ENCODE data around the gene SNRNP35. TPM values are rescaled to one million over a fixed set of nuclear protein-coding genes. Genes with fewer than 3 reads are reported as not detected.

The SNRNP35 gene
- total and polyA plus RNA-seq, 2 of the 8 experiments (the other 6 are each of a cell fraction or from before 2014, with no cell fraction given), result 8.0 to 16.9 TPM

- H3K23me2 ChIP-seq (ENCODE audit: low read depth, low read length), result no peaks in the 10 kb centered on the region
- H3K4me3 ChIP-seq (ENCODE audit: extremely low read depth in 1 of 4, insufficient read depth in 2 of 4, low read depth in 3 of 4, low read length in 4 of 4), result no peak overlapping the region
- H3K79me1 ChIP-seq (ENCODE audit: low read depth, low read length), result no peaks in the 10 kb centered on the region
- H4K91ac ChIP-seq (replicated peaks; ENCODE audit: insufficient read length, low read length), result no peak overlapping the region
- no peaks in the 10 kb centered on the region for H3K79me2 ChIP-seq (ENCODE audit: control insufficient read depth in 1 of 2, insufficient read depth in 2 of 2, low read length in 2 of 2)
- no peak overlapping the region for H2BK120ac ChIP-seq (replicated peaks; ENCODE audit: low read depth, low read length)
- CTCF ChIA-PET (ENCODE audit: partially characterized antibody), result no interaction called here
- H3K27me3 ChIP-seq (replicated peaks in 1 of 4; ENCODE audit: control insufficient read depth in 3 of 4, extremely low read depth in 1 of 4, insufficient read depth in 3 of 4, low read length in 3 of 4), result no peaks in the 10 kb centered on the region
- POLR2A ChIA-PET (ENCODE audit: partially characterized antibody), result interaction anchor here (1.3 to 1.7 kb wide), 3 partner anchors 11 to 17 kb away, joined by 4 to 7 read pairs (median 4); no protein-coding TSS in a partner anchor
- H3K4me1 ChIP-seq (replicated peaks in 1 of 4; ENCODE audit: control insufficient read depth in 3 of 4, insufficient read depth in 4 of 4, low read length in 3 of 4), result peaks cover 0 to 3% (median 0%) of the 10 kb centered on the region in 4 experiments; a peak in 1 of 7 replicates
- H3K18ac ChIP-seq (ENCODE audit: extremely low read depth, low read length), result no peak overlapping the region
- H3K4ac ChIP-seq (replicated peaks; ENCODE audit: insufficient read length, low read depth, low read length), result no peak overlapping the region
- H4K8ac ChIP-seq (ENCODE audit: extremely low read depth, insufficient read depth, low read length), result no peak overlapping the region
- no peak overlapping the region for H3K23ac ChIP-seq (ENCODE audit: insufficient read length)
- no peak overlapping the region for H3K27ac ChIP-seq (ENCODE audit: low read depth, low read length)
- no peaks in the 10 kb centered on the region for H3K9me3 ChIP-seq (ENCODE audit: insufficient read depth in 2 of 2, low read depth in 1 of 2, low read length in 1 of 2)
- peaks cover 0 to 4% of the 10 kb centered on the region in 2 experiments for H4K20me1 ChIP-seq (replicated peaks in 1 of 2; ENCODE audit: control insufficient read depth in 1 of 2, insufficient read depth in 2 of 2, low read length in 2 of 2)
- H3K56ac ChIP-seq (replicated peaks; ENCODE audit: insufficient read length, low read depth, low read length), result no peak overlapping the region
- H2BK20ac ChIP-seq (ENCODE audit: low read length), result no peak overlapping the region
- H2AK5ac ChIP-seq (ENCODE audit: low read depth, low read length), result no peak overlapping the region
- no peak overlapping the region for H2BK5ac ChIP-seq (ENCODE audit: low read depth, low read length)
- no peak overlapping the region for H4K5ac ChIP-seq (ENCODE audit: insufficient read length, low read depth, low read length)
- no peak for FAIRE-seq
- no peak overlapping the region for H2AFZ ChIP-seq (ENCODE audit: low read length)
- no peak overlapping the region for H2BK15ac ChIP-seq (ENCODE audit: low read length)
- no peak overlapping the region for H3K9ac ChIP-seq (replicated peaks in 1 of 4; ENCODE audit: extremely low read depth in 1 of 4, low read depth in 3 of 4, low read length in 3 of 4)
- no peak overlapping the region for H3K14ac ChIP-seq (ENCODE audit: insufficient read length)
- no peak overlapping the region for H2BK12ac ChIP-seq (ENCODE audit: low read depth, low read length)
- no peak for DNase-seq (ENCODE audit: low read depth in 1 of 2, low spot score in 2 of 2)
- H3K4me2 ChIP-seq (ENCODE audit: insufficient read depth in 1 of 2, low read depth in 2 of 2, low read length in 2 of 2), result no peak overlapping the region
- 93% methylated on average over 7 of the region's 7 CpGs; no CpG with 5 or more reads in 1 of the 2 experiments for WGBS, 2 experiments (ENCODE audit: extremely low coverage in 1 of 2, insufficient coverage in 1 of 2, insufficient read length in 1 of 2, insufficient replicate concordance in 2 of 2, low coverage in 1 of 2, low lambda C conversion rate in 2 of 2, missing lambda C conversion rate in 1 of 2)
- H3K36me3 ChIP-seq (ENCODE audit: control insufficient read depth in 2 of 4, insufficient read depth in 4 of 4, low read length in 3 of 4), result no peaks in the 10 kb centered on the region
- TF ChIP-seq PHF8 (conservative IDR thresholded peaks at IDR 0.05; ENCODE audit: low read depth, low read length) (no peak), CTBP2 (IDR thresholded peaks at IDR 0.05; ENCODE audit: borderline replicate concordance, insufficient read depth, insufficient read length, low read length) (no peak), KDM5A (IDR thresholded peaks at IDR 0.05; ENCODE audit: low read length) (no peak), RFX5 (IDR thresholded peaks at IDR 0.05; ENCODE audit: borderline replicate concordance, low read depth, low read length) (no peak), ATF3 (IDR thresholded peaks at IDR 0.05; ENCODE audit: insufficient read depth, low read depth, low read length) (no peak), SAP30 (IDR thresholded peaks at IDR 0.05; ENCODE audit: insufficient read depth, insufficient replicate concordance, low read length) (no peak), JUND (IDR thresholded peaks at IDR 0.05; ENCODE audit: low read length) (no peak), ASH2L (IDR thresholded peaks at IDR 0.05; ENCODE audit: low read length) (no peak), HDAC2 (IDR thresholded peaks at IDR 0.05; ENCODE audit: borderline replicate concordance in 1 of 2, low read depth in 2 of 2, low read length in 2 of 2) (no peak), CHD2 (IDR thresholded peaks at IDR 0.05; ENCODE audit: low read length) (no peak), RNF2 (IDR thresholded peaks at IDR 0.05; ENCODE audit: borderline replicate concordance, low read depth, low read length, missing control alignments, poor library complexity, severe bottlenecking) (no peak), YY1 (IDR thresholded peaks at IDR 0.05; ENCODE audit: low read depth, low read length) (no peak), SP2 (IDR thresholded peaks at IDR 0.05; ENCODE audit: low read length) (no peak)
Measured at GRCh38 chr12:123497065-123497464, 39.1 kb downstream of the SNRNP35 start.

All from H1 (cell line).